ENCODE data around the gene CHRNA4.

Gene CHRNA4

GRCh38 chr20:63396300-63396699 lies 35.2 kb upstream of the CHRNA4 start:
- H3K4me3 ChIP-seq (ENCODE audit: extremely low read depth, insufficient read depth, low read length, poor library complexity, severe bottlenecking) = no peak overlapping the region
- H3K36me3 ChIP-seq (ENCODE audit: control insufficient read depth, insufficient read depth, low read length) = no peaks in the 10 kb centered on the region
- no peaks in the 10 kb centered on the region for H3K4me1 ChIP-seq (ENCODE audit: control insufficient read depth, insufficient read depth, low read length, poor library complexity, severe bottlenecking)
- H3K27ac ChIP-seq (ENCODE audit: low read depth, low read length, severe bottlenecking) = no peak overlapping the region
- WGBS, 2 experiments (ENCODE audit: insufficient coverage in 2 of 2) = 94 to 98% methylated on average over 12 of the region's 12 CpGs
- no peaks in the 10 kb centered on the region for H3K9me3 ChIP-seq (ENCODE audit: control insufficient read depth, low read length)

GRCh38 chr20:63395723-63396122 lies 34.6 kb upstream of the CHRNA4 start:
- no peaks in the 10 kb centered on the region for H3K9me3 ChIP-seq (ENCODE audit: control insufficient read depth, low read length)
- H3K36me3 ChIP-seq (ENCODE audit: control insufficient read depth, insufficient read depth, low read length) = no peaks in the 10 kb centered on the region
- no peak overlapping the region for H3K4me3 ChIP-seq (ENCODE audit: extremely low read depth, insufficient read depth, low read length, poor library complexity, severe bottlenecking)
- no peak overlapping the region for H3K27ac ChIP-seq (ENCODE audit: low read depth, low read length, severe bottlenecking)
- 81 to 89% methylated on average over 5 to 14 of the region's 14 CpGs for WGBS, 2 experiments (ENCODE audit: insufficient coverage in 2 of 2)
- H3K4me1 ChIP-seq (ENCODE audit: control insufficient read depth, insufficient read depth, low read length, poor library complexity, severe bottlenecking) = no peaks in the 10 kb centered on the region

GRCh38 chr20:63394920-63395455 lies 33.8 kb upstream of the CHRNA4 start:
- Histone ChIP-seq H3K9me3 (ENCODE audit: control insufficient read depth, low read length) (no peaks in the 10 kb centered on the region), H3K27ac (ENCODE audit: low read depth, low read length, severe bottlenecking) (no peak overlapping the region), H3K4me3 (ENCODE audit: extremely low read depth, insufficient read depth, low read length, poor library complexity, severe bottlenecking) (no peak overlapping the region), H3K36me3 (ENCODE audit: control insufficient read depth, insufficient read depth, low read length) (no peaks in the 10 kb centered on the region), H3K4me1 (ENCODE audit: control insufficient read depth, insufficient read depth, low read length, poor library complexity, severe bottlenecking) (no peaks in the 10 kb centered on the region)
- 90 to 91% methylated on average over 17 to 22 of the region's 22 CpGs for WGBS, 2 experiments (ENCODE audit: insufficient coverage in 2 of 2)

- Histone ChIP-seq H3K4me3 (ENCODE audit: extremely low read depth, insufficient read depth, low read length, poor library complexity, severe bottlenecking) (no peak overlapping the region), H3K27ac (ENCODE audit: low read depth, low read length, severe bottlenecking) (no peak overlapping the region), H3K9me3 (ENCODE audit: control insufficient read depth, low read length) (no peaks in the 10 kb centered on the region), H3K36me3 (ENCODE audit: control insufficient read depth, insufficient read depth, low read length) (no peaks in the 10 kb centered on the region), H3K4me1 (ENCODE audit: control insufficient read depth, insufficient read depth, low read length, poor library complexity, severe bottlenecking) (no peaks in the 10 kb centered on the region)
- WGBS, 2 experiments (ENCODE audit: insufficient coverage in 2 of 2) = 44 to 47% methylated on average over 31 to 32 of the region's 32 CpGs
Measured at GRCh38 chr20:63394069-63394919, 33.1 kb upstream of the CHRNA4 start.

- Histone ChIP-seq H3K27ac (ENCODE audit: low read depth, low read length, severe bottlenecking) (no peak overlapping the region), H3K36me3 (ENCODE audit: control insufficient read depth, insufficient read depth, low read length) (no peaks in the 10 kb centered on the region), H3K4me3 (ENCODE audit: extremely low read depth, insufficient read depth, low read length, poor library complexity, severe bottlenecking) (no peak overlapping the region), H3K4me1 (ENCODE audit: control insufficient read depth, insufficient read depth, low read length, poor library complexity, severe bottlenecking) (no peaks in the 10 kb centered on the region), H3K9me3 (ENCODE audit: control insufficient read depth, low read length) (no peaks in the 10 kb centered on the region)
- 82 to 89% methylated on average over 14 to 16 of the region's 17 CpGs for WGBS, 2 experiments (ENCODE audit: insufficient coverage in 2 of 2)
Measured at GRCh38 chr20:63393566-63393965, 32.4 kb upstream of the CHRNA4 start.

- H3K36me3 ChIP-seq (ENCODE audit: control insufficient read depth, insufficient read depth, low read length) = no peaks in the 10 kb centered on the region
- 92 to 95% methylated on average over 12 of the region's 17 CpGs for WGBS, 2 experiments (ENCODE audit: insufficient coverage in 2 of 2)
Measured at GRCh38 chr20:63392465-63393365, 31.6 kb upstream of the CHRNA4 start.

GRCh38 chr20:63387917-63388316 lies 26.8 kb upstream of the CHRNA4 start:
- no peaks in the 10 kb centered on the region for H3K4me1 ChIP-seq (ENCODE audit: control insufficient read depth, insufficient read depth, low read length, poor library complexity, severe bottlenecking)

More at GRCh38 chr20:63392465-63393365, 31.6 kb upstream of the CHRNA4 start:
- peaks cover 3% of the 10 kb centered on the region for H3K9me3 ChIP-seq (ENCODE audit: control insufficient read depth, low read length)
- no peak overlapping the region for H3K27ac ChIP-seq (ENCODE audit: low read depth, low read length, severe bottlenecking)
- H3K4me3 ChIP-seq (ENCODE audit: extremely low read depth, insufficient read depth, low read length, poor library complexity, severe bottlenecking) = no peak overlapping the region
- H3K4me1 ChIP-seq (ENCODE audit: control insufficient read depth, insufficient read depth, low read length, poor library complexity, severe bottlenecking) = no peaks in the 10 kb centered on the region

GRCh38 chr20:63387393-63387792 lies 26.2 kb upstream of the CHRNA4 start:
- Histone ChIP-seq H3K4me1 (ENCODE audit: control insufficient read depth, insufficient read depth, low read length, poor library complexity, severe bottlenecking) (no peaks in the 10 kb centered on the region), H3K4me3 (ENCODE audit: extremely low read depth, insufficient read depth, low read length, poor library complexity, severe bottlenecking) (no peak overlapping the region), H3K36me3 (ENCODE audit: control insufficient read depth, insufficient read depth, low read length) (no peaks in the 10 kb centered on the region), H3K9me3 (ENCODE audit: control insufficient read depth, low read length) (peaks cover 32% of the 10 kb centered on the region), H3K27ac (ENCODE audit: low read depth, low read length, severe bottlenecking) (no peak overlapping the region)
- WGBS, 2 experiments (ENCODE audit: insufficient coverage in 2 of 2) = 91 to 92% methylated on average over 13 of the region's 13 CpGs

More at GRCh38 chr20:63387917-63388316, 26.8 kb upstream of the CHRNA4 start:
- 80 to 89% methylated on average over 7 to 12 of the region's 18 CpGs for WGBS, 2 experiments (ENCODE audit: insufficient coverage in 2 of 2)
- H3K36me3 ChIP-seq (ENCODE audit: control insufficient read depth, insufficient read depth, low read length) = no peaks in the 10 kb centered on the region
- H3K27ac ChIP-seq (ENCODE audit: low read depth, low read length, severe bottlenecking) = no peak overlapping the region
- H3K9me3 ChIP-seq (ENCODE audit: control insufficient read depth, low read length) = peaks cover 32% of the 10 kb centered on the region
- H3K4me3 ChIP-seq (ENCODE audit: extremely low read depth, insufficient read depth, low read length, poor library complexity, severe bottlenecking) = no peak overlapping the region

GRCh38 chr20:63386491-63386890 lies 25.3 kb upstream of the CHRNA4 start:
- Histone ChIP-seq H3K36me3 (ENCODE audit: control insufficient read depth, insufficient read depth, low read length) (no peaks in the 10 kb centered on the region), H3K27ac (ENCODE audit: low read depth, low read length, severe bottlenecking) (no peak overlapping the region), H3K4me1 (ENCODE audit: control insufficient read depth, insufficient read depth, low read length, poor library complexity, severe bottlenecking) (no peaks in the 10 kb centered on the region), H3K4me3 (ENCODE audit: extremely low read depth, insufficient read depth, low read length, poor library complexity, severe bottlenecking) (no peak overlapping the region), H3K9me3 (ENCODE audit: control insufficient read depth, low read length) (peaks cover 32% of the 10 kb centered on the region)
- 83 to 87% methylated on average over 9 to 18 of the region's 18 CpGs for WGBS, 2 experiments (ENCODE audit: insufficient coverage in 2 of 2)

- H3K36me3 ChIP-seq (ENCODE audit: control insufficient read depth, insufficient read depth, low read length) = no peaks in the 10 kb centered on the region
Measured at GRCh38 chr20:63385819-63386218, 24.7 kb upstream of the CHRNA4 start.

More at GRCh38 chr20:63385819-63386218, 24.7 kb upstream of the CHRNA4 start:
- no peak overlapping the region for H3K27ac ChIP-seq (ENCODE audit: low read depth, low read length, severe bottlenecking)
- H3K9me3 ChIP-seq (ENCODE audit: control insufficient read depth, low read length) = peaks cover 32% of the 10 kb centered on the region
- WGBS, 2 experiments (ENCODE audit: insufficient coverage in 2 of 2) = 83 to 90% methylated on average over 4 to 5 of the region's 6 CpGs
- H3K4me1 ChIP-seq (ENCODE audit: control insufficient read depth, insufficient read depth, low read length, poor library complexity, severe bottlenecking) = no peaks in the 10 kb centered on the region
- H3K4me3 ChIP-seq (ENCODE audit: extremely low read depth, insufficient read depth, low read length, poor library complexity, severe bottlenecking) = no peak overlapping the region

Measured in mesodermal cell (in vitro differentiated cells).